H1 (cell line): Measurements from ENCODE around the gene RERE.

Source experiments
- CBX5 ChIP-seq: fragments of 300-800, 300-1000 bp; sonication (generic); IDR thresholded peaks from 2 replicates; pipeline ENCODE4 v1.7.1; 2016; ENCODE audit warnings: antibody characterized with exemption, low read length, low read depth
- CBX8 ChIP-seq: fragments of 300-800, 300-1000 bp; sonication (generic); IDR thresholded peaks from 2 replicates; pipeline ENCODE4 v1.7.1; 2016; ENCODE audit warnings: low read depth, low read length, borderline replicate concordance
- CEBPB ChIP-seq: IDR thresholded peaks from 2 replicates; pipeline ENCODE4 v1.6.1; 2012; ENCODE audit warnings: low read depth, low read length
- EZH2 ChIP-seq: fragments of 200-600 bp; sonication (generic); IDR thresholded peaks from 2 replicates; pipeline ENCODE4 v1.7.1; 2012; ENCODE audit warnings: low read depth, mild to moderate bottlenecking, moderate library complexity, low read length, inconsistent platforms; ENCODE audit not compliant: severe bottlenecking
- MAFK ChIP-seq: IDR thresholded peaks from 2 replicates; pipeline ENCODE4 v1.6.1; 2012; ENCODE audit warnings: low read depth, mild to moderate bottlenecking, improper control_type of control experiment, low read length
- NANOG ChIP-seq: IDR thresholded peaks from 2 replicates; pipeline ENCODE4 v1.6.1; 2011; ENCODE audit warnings: low read length, low read depth, mild to moderate bottlenecking, inconsistent platforms; ENCODE audit not compliant: insufficient read depth, poor library complexity, severe bottlenecking
- POLR2A ChIP-seq, 2 experiments: IDR thresholded peaks; 1 replicate in 1 of 2; 2 replicates in 1 of 2; pipeline ENCODE4 v1.6.1; 2011; ENCODE audit warnings: low read depth in 2 of 2, low read length in 2 of 2, mild to moderate bottlenecking in 2 of 2; ENCODE audit errors: control extremely low read depth in 1 of 2
- POLR2AphosphoS5 ChIP-seq: IDR thresholded peaks from 2 replicates; pipeline ENCODE4 v1.6.1; 2011; ENCODE audit warnings: low read depth, low read length
- SIN3A ChIP-seq, 2 experiments: IDR thresholded peaks in 1 of 2; conservative IDR thresholded peaks in 1 of 2; 2 replicates each; pipeline ENCODE4 v1.6.1; 2011 to 2012; ENCODE audit warnings: low read length in 2 of 2, improper control_type of control experiment in 1 of 2, low read depth in 1 of 2, mild to moderate bottlenecking in 1 of 2
- TF ChIP-seq, protein P1 (sequence below), 3 experiments: IDR thresholded peaks; 1 replicate in 2 of 3; 2 replicates in 1 of 3; pipeline versions ENCODE4 v1.5.1 to v1.6.1; 2011; ENCODE audit warnings: low read length in 3 of 3, mild to moderate bottlenecking in 3 of 3, inconsistent platforms in 2 of 3, low read depth in 1 of 3, moderate library complexity in 1 of 3; ENCODE audit not compliant: insufficient read depth in 1 of 3; ENCODE audit errors: control extremely low read depth in 1 of 3
- TF ChIP-seq, protein P2 (sequence below): IDR thresholded peaks from 2 replicates; pipeline ENCODE4 v1.6.1; 2011; ENCODE audit warnings: low read depth, mild to moderate bottlenecking, low read length; ENCODE audit not compliant: insufficient read depth

DNA sequence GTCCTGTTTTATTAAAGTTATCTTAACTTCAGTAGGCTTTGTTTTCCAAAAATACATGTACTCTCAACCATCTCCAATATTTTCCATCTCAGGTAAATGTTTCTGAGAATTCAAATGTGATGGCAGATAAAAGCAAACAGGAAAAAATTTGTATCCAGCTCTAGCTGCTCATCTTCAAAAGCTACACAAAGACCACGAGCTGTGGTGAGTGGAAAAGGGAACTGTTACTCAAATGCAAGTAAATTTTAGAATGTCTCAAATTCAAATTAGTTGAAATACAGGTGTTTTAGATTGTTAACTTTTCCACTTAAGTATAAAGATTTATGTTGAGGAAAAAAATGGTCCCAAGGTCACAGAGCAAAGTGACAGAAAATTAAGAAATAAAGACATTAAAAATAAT, 283.5 kb downstream of the RERE start:
- TF ChIP-seq, protein P1, sequence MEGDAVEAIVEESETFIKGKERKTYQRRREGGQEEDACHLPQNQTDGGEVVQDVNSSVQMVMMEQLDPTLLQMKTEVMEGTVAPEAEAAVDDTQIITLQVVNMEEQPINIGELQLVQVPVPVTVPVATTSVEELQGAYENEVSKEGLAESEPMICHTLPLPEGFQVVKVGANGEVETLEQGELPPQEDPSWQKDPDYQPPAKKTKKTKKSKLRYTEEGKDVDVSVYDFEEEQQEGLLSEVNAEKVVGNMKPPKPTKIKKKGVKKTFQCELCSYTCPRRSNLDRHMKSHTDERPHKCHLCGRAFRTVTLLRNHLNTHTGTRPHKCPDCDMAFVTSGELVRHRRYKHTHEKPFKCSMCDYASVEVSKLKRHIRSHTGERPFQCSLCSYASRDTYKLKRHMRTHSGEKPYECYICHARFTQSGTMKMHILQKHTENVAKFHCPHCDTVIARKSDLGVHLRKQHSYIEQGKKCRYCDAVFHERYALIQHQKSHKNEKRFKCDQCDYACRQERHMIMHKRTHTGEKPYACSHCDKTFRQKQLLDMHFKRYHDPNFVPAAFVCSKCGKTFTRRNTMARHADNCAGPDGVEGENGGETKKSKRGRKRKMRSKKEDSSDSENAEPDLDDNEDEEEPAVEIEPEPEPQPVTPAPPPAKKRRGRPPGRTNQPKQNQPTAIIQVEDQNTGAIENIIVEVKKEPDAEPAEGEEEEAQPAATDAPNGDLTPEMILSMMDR (IDR thresholded peaks at IDR 0.05; ENCODE audit: control extremely low read depth in 1 of 3, insufficient read depth in 1 of 3, low read depth in 1 of 3, low read length in 3 of 3), result no peak
- TF ChIP-seq POLR2AphosphoS5, result no peak
- TF ChIP-seq CEBPB, result no peak
- TF ChIP-seq EZH2, result no peak
- no peak for TF ChIP-seq MAFK
- TF ChIP-seq CBX8, result no peak
- TF ChIP-seq NANOG, result no peak
- TF ChIP-seq, protein P2, sequence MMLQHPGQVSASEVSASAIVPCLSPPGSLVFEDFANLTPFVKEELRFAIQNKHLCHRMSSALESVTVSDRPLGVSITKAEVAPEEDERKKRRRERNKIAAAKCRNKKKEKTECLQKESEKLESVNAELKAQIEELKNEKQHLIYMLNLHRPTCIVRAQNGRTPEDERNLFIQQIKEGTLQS, result no peak
- no peak for TF ChIP-seq SIN3A (conservative IDR thresholded peaks at IDR 0.05 in 1 of 2, IDR thresholded peaks at IDR 0.05 in 1 of 2; ENCODE audit: low read depth in 1 of 2, low read length in 2 of 2)
- no peak for TF ChIP-seq POLR2A (IDR thresholded peaks at IDR 0.05; ENCODE audit: control extremely low read depth in 1 of 2, low read depth in 2 of 2, low read length in 2 of 2)
- TF ChIP-seq CBX5, result no peak
